Effector memory CD8-positive, alpha-beta T cell (primary cell): ENCODE results near the gene LNX1.

Source experiments
- ATAC-seq: fragments of 150-1000 bp; cut with Tn5 transposase; replicated peaks from 2 replicates; pipeline ENCODE4 v1.10.0; 2021; ENCODE audit warnings: mild to moderate bottlenecking, moderate library complexity
- DNase-seq, 3 experiments: peaks; one replicate each; pipeline ENCODE4 v3.0.0; 2021
- H3K27ac Mint-ChIP-seq, 2 donors: one replicate each; pipeline ENCODE4 v1.8.0; 2022; ENCODE audit warnings: mild to moderate bottlenecking in 2 of 2, mixed read lengths in 2 of 2, moderate library complexity in 2 of 2
- H3K27me3 Mint-ChIP-seq, 2 donors: one replicate each; pipeline ENCODE4 v1.8.0; 2022; ENCODE audit warnings: mixed read lengths in 2 of 2
- H3K36me3 Mint-ChIP-seq: one replicate; pipeline ENCODE4 v1.8.0; 2022; ENCODE audit warnings: mild to moderate bottlenecking, moderate library complexity, mixed read lengths; ENCODE audit not compliant: insufficient read depth
- H3K4me1 Mint-ChIP-seq, 2 donors: one replicate each; pipeline ENCODE4 v1.8.0; 2022; ENCODE audit warnings: low read depth in 2 of 2, mixed read lengths in 2 of 2
- H3K4me3 Mint-ChIP-seq, 2 donors: one replicate each; pipeline ENCODE4 v1.8.0; 2022; ENCODE audit warnings: mild to moderate bottlenecking in 2 of 2, mixed read lengths in 2 of 2, moderate library complexity in 2 of 2
- H3K9me3 Mint-ChIP-seq, 2 donors: one replicate each; pipeline ENCODE4 v1.8.0; 2022; ENCODE audit warnings: mixed read lengths in 2 of 2

The LNX1 gene

DNA sequence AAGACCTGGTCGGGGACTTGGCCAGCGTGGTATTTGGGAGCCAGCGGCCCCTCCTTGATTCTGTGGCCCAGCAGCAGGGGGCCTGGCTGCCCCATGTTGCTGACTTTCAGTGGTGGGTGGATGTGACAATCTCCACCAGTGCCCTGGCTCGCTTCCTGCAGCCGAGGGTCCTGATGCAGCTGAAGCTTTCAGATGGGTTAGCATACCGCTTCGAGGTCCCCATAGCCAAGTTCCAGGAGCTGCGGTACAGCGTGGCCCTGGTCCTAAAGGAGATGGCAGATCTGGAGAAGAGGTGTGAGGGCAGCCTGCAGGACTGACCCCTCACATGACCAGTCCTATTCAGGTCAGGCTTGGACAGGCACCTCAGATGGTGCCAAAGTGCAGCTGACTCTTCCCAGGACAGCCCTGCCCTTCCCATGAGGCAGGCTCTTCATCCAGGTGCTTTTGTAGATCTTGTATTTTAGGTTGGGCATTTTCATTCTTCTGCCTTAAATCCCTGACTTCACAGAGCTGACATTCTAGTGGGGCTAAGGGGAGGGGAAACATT, 15.1 kb downstream of the LNX1 start:
- DNase-seq, result no peak
- Mint-ChIP-seq H3K36me3 (no peaks in the 10 kb centered on the region), H3K4me3 (no peak overlapping the region), H3K9me3 (no peaks in the 10 kb centered on the region), H3K27me3 (peaks cover 0 to 4% of the 10 kb centered on the region in 2 donors), H3K4me1 (no peaks in the 10 kb centered on the region), H3K27ac (no peak overlapping the region)
- no peak for ATAC-seq

DNA sequence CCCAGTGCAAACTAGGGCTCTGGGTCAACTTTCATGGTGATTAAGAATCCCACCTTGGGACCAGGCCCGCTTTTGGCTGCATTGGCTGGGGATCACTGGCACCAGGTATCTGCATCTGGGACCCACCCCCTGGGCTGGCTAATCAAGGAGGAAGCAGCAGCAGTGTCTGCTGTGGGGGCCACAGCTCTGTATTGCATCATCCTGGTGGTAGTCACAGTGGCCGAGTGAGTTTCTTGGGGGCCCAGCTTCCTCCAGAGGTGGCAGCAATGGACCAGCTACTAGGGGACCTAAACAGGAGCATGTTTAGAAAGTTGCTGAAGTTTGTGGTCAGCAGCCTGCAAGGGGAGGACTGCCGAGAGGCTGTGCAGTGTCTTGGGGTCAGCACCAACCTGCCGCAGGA, 15.7 kb downstream of the LNX1 start:
- Mint-ChIP-seq H3K4me1 (no peaks in the 10 kb centered on the region), H3K36me3 (no peaks in the 10 kb centered on the region), H3K27me3 (peaks cover 0 to 4% of the 10 kb centered on the region in 2 donors), H3K27ac (no peak overlapping the region), H3K4me3 (no peak overlapping the region), H3K9me3 (no peaks in the 10 kb centered on the region)
- ATAC-seq (no peak), DNase-seq (no peak)

DNA sequence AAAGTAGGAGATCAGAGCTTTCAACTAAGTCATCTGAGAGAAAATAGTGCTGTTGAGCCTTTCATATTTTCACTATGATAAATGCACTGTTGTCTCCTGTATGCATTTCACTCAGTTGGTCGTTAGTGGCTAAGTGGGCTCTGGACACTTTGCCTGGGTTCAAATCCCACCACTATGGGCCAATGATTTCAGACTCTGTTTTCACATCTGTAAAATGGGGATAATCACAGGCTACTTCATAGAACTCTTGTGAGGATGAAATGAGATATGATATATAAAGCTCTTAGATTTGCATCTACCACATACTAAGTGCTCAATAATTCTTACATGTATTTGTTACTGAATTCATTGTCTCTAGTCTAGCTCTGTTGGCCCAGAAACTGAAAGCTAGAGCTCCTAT, 16.8 kb downstream of the LNX1 start:
- H3K36me3 Mint-ChIP-seq, result no peaks in the 10 kb centered on the region

DNA sequence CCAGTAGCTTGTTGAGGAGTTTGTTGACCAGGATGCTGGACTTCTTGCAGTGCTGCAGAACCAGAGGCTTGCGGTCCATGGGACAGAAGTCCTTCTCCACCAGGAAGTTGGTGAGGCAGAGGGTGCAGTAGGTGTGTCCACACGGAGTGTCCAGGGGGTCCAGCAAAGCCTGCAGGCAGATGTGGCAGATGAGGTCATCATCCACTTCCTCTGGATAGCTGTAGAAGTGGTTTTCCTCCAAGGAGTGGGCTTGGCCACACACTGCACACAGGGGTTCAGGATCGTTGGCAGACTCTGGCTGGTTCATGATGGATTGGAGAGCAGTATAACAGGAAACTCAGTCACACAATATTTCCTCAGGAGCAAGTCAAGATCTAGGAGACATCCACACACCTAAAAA, 17.6 kb downstream of the LNX1 start:
- Mint-ChIP-seq H3K36me3 (no peaks in the 10 kb centered on the region), H3K27me3 (no peaks in the 10 kb centered on the region), H3K4me3 (no peak overlapping the region), H3K4me1 (no peaks in the 10 kb centered on the region), H3K27ac (no peak overlapping the region), H3K9me3 (no peaks in the 10 kb centered on the region)
- ATAC-seq (no peak), DNase-seq (no peak)

More for the DNA sequence above, 16.8 kb downstream of the LNX1 start:
- no peaks in the 10 kb centered on the region for H3K4me1 Mint-ChIP-seq
- no peaks in the 10 kb centered on the region for H3K27me3 Mint-ChIP-seq
- ATAC-seq, result no peak
- no peak overlapping the region for H3K27ac Mint-ChIP-seq
- no peaks in the 10 kb centered on the region for H3K9me3 Mint-ChIP-seq
- DNase-seq, result no peak
- H3K4me3 Mint-ChIP-seq, result no peak overlapping the region

DNA sequence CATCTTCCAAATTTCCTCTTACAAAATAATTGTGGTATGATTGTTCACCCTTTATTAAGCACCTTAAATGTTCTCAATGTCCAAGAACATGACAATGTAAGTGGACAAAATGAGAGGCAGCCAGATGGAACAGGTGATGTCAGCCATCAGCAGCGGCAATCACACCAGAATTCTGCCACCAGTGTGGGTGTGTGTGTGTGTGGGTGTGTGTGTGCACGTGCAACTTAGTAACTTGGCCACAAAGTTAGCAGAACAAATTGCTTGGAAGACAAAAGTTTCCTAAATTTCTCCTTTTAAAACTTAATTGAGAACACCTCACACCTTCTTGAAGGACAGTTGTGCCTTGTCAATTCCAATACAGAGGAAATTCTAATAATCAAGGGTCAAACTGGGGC, 18.7 kb downstream of the LNX1 start:
- no peaks in the 10 kb centered on the region for H3K9me3 Mint-ChIP-seq
- no peak overlapping the region for H3K4me3 Mint-ChIP-seq
- ATAC-seq (no peak), DNase-seq (no peak)
- H3K4me1 Mint-ChIP-seq, result no peaks in the 10 kb centered on the region
- H3K27ac Mint-ChIP-seq, result no peak overlapping the region
- H3K36me3 Mint-ChIP-seq, result no peaks in the 10 kb centered on the region
- H3K27me3 Mint-ChIP-seq, result no peaks in the 10 kb centered on the region

DNA sequence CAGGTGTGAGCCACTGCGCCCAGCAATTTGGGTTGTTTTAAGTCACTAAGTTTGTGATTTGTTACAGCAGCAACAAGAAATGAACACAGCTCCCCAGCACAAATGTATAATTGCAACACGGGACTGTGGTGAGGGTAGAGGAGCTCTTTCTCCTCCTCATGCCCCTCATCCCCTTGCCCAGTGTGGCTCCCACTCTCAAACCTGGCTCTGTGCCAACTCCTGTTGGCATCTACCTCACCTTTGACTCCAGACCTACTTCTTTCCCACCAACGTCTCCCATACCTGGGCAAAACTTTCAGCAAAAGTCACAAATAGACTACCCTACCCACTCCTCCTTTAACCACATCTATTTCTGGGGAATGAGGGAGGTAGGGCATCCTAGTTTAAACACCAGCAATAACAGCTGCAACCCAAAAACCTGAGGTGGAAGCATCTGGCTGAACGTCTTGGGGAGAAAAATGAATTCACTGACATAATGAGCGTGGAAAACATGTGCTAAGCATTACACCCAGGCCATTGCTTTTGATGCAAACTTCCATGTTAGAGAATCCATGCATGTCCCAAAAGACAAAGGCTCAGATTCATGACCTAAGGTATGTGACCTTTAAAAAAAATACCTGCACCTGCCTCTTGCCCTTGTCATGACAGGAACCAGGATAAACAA, 19.2 kb downstream of the LNX1 start:
- ATAC-seq, result no peak
- DNase-seq, result no peak
- H3K36me3 Mint-ChIP-seq, result no peaks in the 10 kb centered on the region
- H3K4me1 Mint-ChIP-seq, result no peaks in the 10 kb centered on the region
- no peaks in the 10 kb centered on the region for H3K27me3 Mint-ChIP-seq
- H3K27ac Mint-ChIP-seq, result no peak overlapping the region
- H3K9me3 Mint-ChIP-seq, result peaks cover 0 to 3% of the 10 kb centered on the region in 2 donors
- no peak overlapping the region for H3K4me3 Mint-ChIP-seq

DNA sequence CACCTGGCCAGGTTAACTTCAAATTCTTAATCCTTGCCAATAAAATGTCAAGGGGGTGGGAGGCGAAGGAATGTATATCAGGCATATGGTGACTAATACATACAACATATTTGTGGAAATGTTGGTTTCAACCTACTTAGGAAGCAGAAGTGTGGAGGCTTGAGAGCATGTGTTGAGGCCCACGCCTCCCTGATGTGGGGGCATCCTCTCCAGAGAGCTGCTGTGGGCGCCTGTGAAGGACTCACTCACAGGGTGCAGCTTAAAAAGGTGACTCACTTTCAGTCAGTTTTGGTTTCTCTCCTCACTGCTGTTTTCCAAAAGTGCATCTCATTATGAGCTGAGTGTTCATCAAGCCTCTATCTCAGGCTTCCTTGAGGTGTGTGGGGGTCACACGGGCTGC, 27.5 kb downstream of the LNX1 start:
- no peak for DNase-seq
- no peak overlapping the region for H3K4me3 Mint-ChIP-seq
- ATAC-seq, result no peak
- H3K4me1 Mint-ChIP-seq, result no peaks in the 10 kb centered on the region
- peaks cover 0 to 16% of the 10 kb centered on the region in 2 donors for H3K27me3 Mint-ChIP-seq
- peaks cover 0 to 3% of the 10 kb centered on the region in 2 donors for H3K9me3 Mint-ChIP-seq
- H3K27ac Mint-ChIP-seq, result no peak overlapping the region
- no peaks in the 10 kb centered on the region for H3K36me3 Mint-ChIP-seq

DNA sequence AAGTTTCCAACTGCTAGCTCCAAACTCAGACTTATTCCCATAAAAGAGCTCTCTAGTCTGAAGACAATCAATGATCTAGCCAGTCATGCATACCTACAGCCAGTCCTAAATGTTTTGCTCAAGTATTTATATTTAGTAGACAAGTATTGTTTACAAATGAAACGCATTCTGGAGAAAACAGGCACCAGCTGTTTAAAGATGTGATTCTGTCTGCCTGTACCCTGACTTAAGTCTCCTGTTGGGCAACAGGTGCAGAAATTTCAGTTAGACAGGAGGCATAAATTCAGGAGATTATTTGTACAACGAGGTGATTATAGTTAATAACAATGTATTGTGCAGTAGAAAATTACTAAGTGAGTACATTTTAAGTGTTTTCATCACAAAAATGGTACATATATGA, 28.9 kb downstream of the LNX1 start:
- peaks cover 0 to 1% of the 10 kb centered on the region in 2 donors for H3K9me3 Mint-ChIP-seq
- H3K27me3 Mint-ChIP-seq, result peaks cover 0 to 26% of the 10 kb centered on the region in 2 donors
- no peak for ATAC-seq
- no peak overlapping the region for H3K4me3 Mint-ChIP-seq
- H3K36me3 Mint-ChIP-seq, result no peaks in the 10 kb centered on the region
- no peaks in the 10 kb centered on the region for H3K4me1 Mint-ChIP-seq
- no peak overlapping the region for H3K27ac Mint-ChIP-seq
- no peak for DNase-seq

DNA sequence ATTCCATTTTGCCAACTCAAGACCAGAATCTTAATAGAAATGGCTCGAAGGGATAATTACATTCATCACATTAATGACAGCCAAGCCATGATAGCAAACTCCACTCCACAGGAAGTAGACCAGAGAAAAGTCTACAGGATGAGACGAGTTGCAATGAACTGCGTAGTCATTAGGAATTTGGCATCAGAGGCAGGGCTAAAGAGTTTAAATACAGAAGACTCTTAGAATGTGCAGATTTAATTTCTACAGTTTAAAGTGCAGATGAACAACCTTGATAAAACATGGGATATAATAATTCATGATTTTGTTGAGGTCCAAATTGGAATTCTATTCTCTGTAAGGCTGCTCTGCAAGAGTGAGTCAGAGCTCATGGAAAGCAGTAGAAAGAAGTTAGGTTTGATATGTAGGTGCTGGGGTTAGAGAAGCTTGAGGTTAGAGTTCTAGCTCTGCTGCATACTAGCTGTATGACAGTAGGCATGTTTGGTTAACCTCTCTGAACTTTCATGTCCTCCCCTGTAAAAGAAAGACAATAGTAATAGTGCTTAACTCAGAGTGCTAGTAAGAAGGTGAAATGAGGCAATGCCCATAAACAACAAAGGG, 32.2 kb downstream of the LNX1 start:
- H3K9me3 Mint-ChIP-seq, result no peaks in the 10 kb centered on the region
- DNase-seq (no peak), ATAC-seq (no peak)
- peaks cover 7 to 21% of the 10 kb centered on the region in 2 donors for H3K27me3 Mint-ChIP-seq
- H3K27ac Mint-ChIP-seq, result no peak overlapping the region
- no peaks in the 10 kb centered on the region for H3K4me1 Mint-ChIP-seq
- H3K4me3 Mint-ChIP-seq, result no peak overlapping the region
- H3K36me3 Mint-ChIP-seq, result no peaks in the 10 kb centered on the region

DNA sequence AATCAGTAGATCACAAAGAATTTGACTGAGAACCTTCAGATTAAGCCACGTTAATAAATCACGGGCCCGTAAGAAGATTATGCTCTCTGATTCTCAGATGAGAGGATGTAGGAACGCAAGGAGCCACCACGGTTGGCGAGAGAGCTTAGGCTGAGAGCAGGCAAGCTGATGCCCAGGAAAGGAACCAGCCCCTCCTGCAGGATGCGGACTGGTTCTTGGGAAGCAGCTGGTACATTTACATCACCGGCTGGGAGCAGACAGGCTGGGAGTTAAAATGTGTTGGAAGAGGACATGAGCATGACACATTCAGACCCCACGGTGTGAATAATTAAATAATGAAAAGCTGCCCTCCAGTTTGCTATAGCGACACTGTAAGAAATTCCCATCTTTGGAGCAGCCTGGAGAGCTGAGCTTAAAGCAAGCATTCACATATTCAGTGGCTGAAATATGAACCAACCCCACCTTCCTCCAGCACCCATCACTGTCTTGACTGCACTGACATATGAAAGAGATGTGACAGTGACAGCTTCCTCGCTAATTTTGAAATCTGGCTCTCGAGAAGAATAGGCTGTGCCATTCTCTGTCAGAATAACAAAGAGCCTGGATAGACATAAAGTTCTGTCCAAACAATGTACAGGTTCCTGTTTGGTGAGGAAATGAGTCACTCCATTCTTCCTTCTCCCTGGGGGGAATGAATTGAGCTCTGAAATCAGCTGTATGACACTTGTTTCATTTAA, 33.1 kb downstream of the LNX1 start:
- Mint-ChIP-seq H3K9me3 (no peaks in the 10 kb centered on the region), H3K27me3 (peaks cover 12 to 19% of the 10 kb centered on the region in 2 donors), H3K36me3 (no peaks in the 10 kb centered on the region), H3K4me3 (no peak overlapping the region), H3K4me1 (no peaks in the 10 kb centered on the region), H3K27ac (no peak overlapping the region)
- no peak for ATAC-seq
- DNase-seq, result no peak

DNA sequence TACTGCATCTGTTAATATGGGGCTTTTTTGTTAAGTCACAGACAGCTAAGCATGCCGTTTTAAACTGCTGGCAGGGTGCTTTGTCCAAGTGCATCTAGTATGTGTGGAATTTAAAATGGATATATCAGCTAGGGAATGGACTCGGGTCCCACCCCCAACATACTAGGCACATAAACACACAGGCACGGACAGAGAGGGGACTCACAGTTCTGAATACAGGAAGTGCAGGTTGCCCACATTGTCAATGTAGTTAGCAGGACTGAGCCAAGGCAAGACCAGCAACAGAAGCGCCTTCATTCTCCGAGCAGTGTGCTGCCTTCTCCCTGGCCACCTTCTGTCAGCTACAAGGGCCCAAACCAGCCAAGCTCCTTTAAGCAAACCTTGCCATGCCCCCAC, 33.6 kb downstream of the LNX1 start:
- Mint-ChIP-seq H3K4me3 (no peak overlapping the region), H3K36me3 (no peaks in the 10 kb centered on the region), H3K27ac (no peak overlapping the region), H3K27me3 (peaks cover 13 to 19% of the 10 kb centered on the region in 2 donors), H3K9me3 (no peaks in the 10 kb centered on the region), H3K4me1 (no peaks in the 10 kb centered on the region)
- no peak for DNase-seq
- no peak for ATAC-seq

DNA sequence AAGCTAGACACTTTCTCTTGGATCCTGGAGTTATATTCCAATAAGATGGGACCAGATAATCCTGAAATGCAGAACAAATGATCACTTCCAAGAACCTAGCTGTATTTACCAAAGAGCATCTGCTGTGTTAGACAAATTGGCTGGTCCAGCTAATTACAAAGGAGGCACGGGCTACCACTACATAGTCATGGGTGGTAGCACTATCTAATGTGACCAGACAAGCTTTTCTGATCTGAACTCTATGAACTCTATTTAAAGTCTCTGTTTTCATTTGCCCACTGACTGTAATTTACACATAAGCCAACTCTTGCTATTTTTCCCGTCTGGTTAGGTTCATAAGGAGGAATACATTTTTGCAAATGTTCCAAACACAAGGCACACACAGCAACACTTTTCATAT, 34.6 kb downstream of the LNX1 start:
- DNase-seq (no peak), ATAC-seq (no peak)
- no peak overlapping the region for H3K4me3 Mint-ChIP-seq
- H3K27ac Mint-ChIP-seq, result no peak overlapping the region
- H3K9me3 Mint-ChIP-seq, result no peaks in the 10 kb centered on the region
- H3K4me1 Mint-ChIP-seq, result no peaks in the 10 kb centered on the region
- no peaks in the 10 kb centered on the region for H3K36me3 Mint-ChIP-seq
- H3K27me3 Mint-ChIP-seq, result peaks cover 17 to 18% of the 10 kb centered on the region in 2 donors

DNA sequence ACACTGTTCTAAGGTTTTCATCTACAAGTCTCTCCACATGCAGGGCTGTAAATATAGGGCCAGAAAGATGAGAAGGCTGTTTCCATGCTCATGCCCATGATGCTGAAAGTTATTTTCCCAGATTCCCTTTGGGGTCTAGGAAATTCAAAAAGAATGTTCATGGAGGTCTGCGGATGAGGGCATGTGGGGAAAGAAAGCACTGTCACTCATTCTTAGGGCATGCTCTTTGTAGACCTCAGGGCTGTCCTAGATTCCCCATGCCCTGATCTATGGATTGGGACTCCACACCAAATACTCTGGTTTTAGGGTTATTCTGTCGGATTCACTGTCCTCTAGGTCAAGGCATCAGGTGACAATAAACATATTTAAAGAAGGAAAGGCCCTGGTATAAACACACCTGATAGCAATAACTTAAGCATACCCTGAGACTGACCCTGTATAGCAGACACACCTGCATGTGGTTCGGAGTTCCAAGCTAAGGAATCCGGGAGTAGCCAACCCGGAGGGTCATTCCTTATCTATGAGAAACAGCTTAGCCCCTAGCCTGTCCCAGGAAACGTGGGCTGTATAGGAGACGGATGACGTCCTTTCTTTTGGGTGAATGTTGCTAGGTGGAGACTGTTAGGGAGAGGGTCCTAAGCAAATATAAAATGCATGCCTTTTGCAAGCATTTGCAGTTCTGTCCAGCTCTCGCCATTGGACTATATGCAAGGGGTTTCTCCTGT, 37.6 kb downstream of the LNX1 start:
- Mint-ChIP-seq H3K4me1 (no peaks in the 10 kb centered on the region), H3K4me3 (no peak overlapping the region), H3K9me3 (no peaks in the 10 kb centered on the region), H3K27me3 (peaks cover 11 to 18% of the 10 kb centered on the region in 2 donors), H3K27ac (no peak overlapping the region), H3K36me3 (no peaks in the 10 kb centered on the region)
- ATAC-seq (no peak), DNase-seq (no peak)
